Chondrocyte (in vitro differentiated cells): ENCODE data around the gene MAPK8IP1. TPM values are rescaled to one million over a fixed set of nuclear protein-coding genes. Genes with fewer than 3 reads are reported as not detected.
A peak's percentile ranks its signal among the peaks of the same experiment; 100 is the strongest.

ENCODE experiments used
- DNase-seq: peaks from one replicate; pipeline ENCODE4 v3.0.0; 2021; ENCODE audit warnings: mixed read lengths, low spot score
- H3K27ac Mint-ChIP-seq: one replicate; pipeline ENCODE4 v1.8.0; 2021; ENCODE audit warnings: mild to moderate bottlenecking, moderate library complexity, mixed read lengths; ENCODE audit not compliant: unreplicated experiment
- H3K27me3 Mint-ChIP-seq: 2 replicates; pipeline ENCODE4 v1.8.0; 2021; ENCODE audit warnings: low read depth, mixed read lengths
- H3K36me3 Mint-ChIP-seq: 2 replicates; pipeline ENCODE4 v1.8.0; 2021; ENCODE audit warnings: low read depth, mixed read lengths
- H3K4me1 Mint-ChIP-seq: 2 replicates; pipeline ENCODE4 v1.8.0; 2021; ENCODE audit warnings: low read depth, mild to moderate bottlenecking, mixed read lengths
- H3K4me3 Mint-ChIP-seq: one replicate; pipeline ENCODE4 v1.8.0; 2021; ENCODE audit warnings: mild to moderate bottlenecking, moderate library complexity, mixed read lengths; ENCODE audit not compliant: unreplicated experiment
- H3K9me3 Mint-ChIP-seq: 2 replicates; pipeline ENCODE4 v1.8.0; 2021; ENCODE audit warnings: low read depth, mixed read lengths
- total RNA-seq: library from RNA; stranded (reverse); gene quantifications from 3 replicates; pipeline ENCODE4 v1.2.1, GENCODE V29; 2021
- TF ChIP-seq, protein P1 (sequence below): fragments of 200-600 bp; sonication (generic); IDR thresholded peaks from 2 replicates; pipeline ENCODE4 v1.5.0; 2021; ENCODE audit warnings: antibody characterized with exemption, mild to moderate bottlenecking, moderate library complexity

The MAPK8IP1 gene
- total RNA-seq, 1 donor from 2014 or later, result 9.6 TPM

DNA sequence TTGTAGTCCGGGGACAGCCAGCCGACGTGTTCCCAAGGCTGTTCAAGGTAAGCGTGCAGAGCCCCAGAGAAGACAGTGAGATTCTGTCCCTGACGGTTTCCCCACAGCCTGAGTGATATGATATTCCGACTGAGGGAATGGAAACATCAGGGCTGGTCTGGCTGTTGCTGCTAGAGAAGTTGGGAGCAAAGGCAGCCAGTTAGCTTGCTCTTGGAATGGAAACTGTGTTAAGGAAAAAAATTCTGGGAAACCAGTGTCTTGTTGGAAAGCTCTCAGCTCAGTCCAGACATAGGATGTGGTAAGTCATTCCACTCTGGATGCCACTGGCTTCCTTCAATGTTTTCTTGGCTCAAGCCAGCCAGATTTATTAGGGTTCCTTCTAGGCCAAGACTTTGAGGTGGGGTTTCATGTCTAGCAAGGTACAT lies 29.4 kb upstream of the MAPK8IP1 start:
- no peaks in the 10 kb centered on the region for H3K27me3 Mint-ChIP-seq
- TF ChIP-seq, protein P1, sequence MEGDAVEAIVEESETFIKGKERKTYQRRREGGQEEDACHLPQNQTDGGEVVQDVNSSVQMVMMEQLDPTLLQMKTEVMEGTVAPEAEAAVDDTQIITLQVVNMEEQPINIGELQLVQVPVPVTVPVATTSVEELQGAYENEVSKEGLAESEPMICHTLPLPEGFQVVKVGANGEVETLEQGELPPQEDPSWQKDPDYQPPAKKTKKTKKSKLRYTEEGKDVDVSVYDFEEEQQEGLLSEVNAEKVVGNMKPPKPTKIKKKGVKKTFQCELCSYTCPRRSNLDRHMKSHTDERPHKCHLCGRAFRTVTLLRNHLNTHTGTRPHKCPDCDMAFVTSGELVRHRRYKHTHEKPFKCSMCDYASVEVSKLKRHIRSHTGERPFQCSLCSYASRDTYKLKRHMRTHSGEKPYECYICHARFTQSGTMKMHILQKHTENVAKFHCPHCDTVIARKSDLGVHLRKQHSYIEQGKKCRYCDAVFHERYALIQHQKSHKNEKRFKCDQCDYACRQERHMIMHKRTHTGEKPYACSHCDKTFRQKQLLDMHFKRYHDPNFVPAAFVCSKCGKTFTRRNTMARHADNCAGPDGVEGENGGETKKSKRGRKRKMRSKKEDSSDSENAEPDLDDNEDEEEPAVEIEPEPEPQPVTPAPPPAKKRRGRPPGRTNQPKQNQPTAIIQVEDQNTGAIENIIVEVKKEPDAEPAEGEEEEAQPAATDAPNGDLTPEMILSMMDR, result no peak
- H3K27ac Mint-ChIP-seq, result peak overlapping the region; percentile 59
- H3K4me1 Mint-ChIP-seq, result peaks cover 35% of the 10 kb centered on the region
- DNase-seq, result no peak
- H3K4me3 Mint-ChIP-seq, result no peak overlapping the region
- no peaks in the 10 kb centered on the region for H3K9me3 Mint-ChIP-seq
- peaks cover 8% of the 10 kb centered on the region for H3K36me3 Mint-ChIP-seq

DNA sequence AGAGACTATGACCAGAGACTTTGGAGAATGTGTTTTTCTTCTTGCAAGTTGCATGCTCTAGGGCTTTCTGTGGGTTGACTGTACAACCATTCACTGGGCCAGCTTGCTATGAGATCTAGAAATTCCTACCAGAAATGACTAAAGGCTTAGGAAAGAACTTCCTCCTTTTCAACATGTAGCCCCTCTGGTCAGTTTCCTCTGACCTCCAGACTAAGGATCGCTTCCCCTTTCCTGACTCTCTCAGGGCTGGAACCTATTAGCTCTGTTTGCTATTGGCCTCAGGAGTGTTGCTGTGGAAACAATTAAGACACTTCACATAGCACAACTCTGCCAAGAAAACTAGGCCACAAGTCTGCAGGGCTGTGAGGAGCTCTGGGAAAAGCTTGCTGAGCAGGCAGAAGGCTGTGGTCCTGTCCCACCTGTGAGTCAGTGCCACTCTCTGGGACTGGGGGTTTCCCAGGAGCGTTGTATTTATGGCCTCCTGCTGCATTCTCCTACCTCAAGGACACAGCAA lies 27.4 kb upstream of the MAPK8IP1 start:
- no peak for DNase-seq
- Mint-ChIP-seq H3K4me1 (peaks cover 35% of the 10 kb centered on the region), H3K27me3 (no peaks in the 10 kb centered on the region), H3K27ac (peak overlapping the region; percentile 80), H3K9me3 (no peaks in the 10 kb centered on the region), H3K4me3 (no peak overlapping the region), H3K36me3 (peaks cover 23% of the 10 kb centered on the region)
- TF ChIP-seq, protein P1, result no peak

DNA sequence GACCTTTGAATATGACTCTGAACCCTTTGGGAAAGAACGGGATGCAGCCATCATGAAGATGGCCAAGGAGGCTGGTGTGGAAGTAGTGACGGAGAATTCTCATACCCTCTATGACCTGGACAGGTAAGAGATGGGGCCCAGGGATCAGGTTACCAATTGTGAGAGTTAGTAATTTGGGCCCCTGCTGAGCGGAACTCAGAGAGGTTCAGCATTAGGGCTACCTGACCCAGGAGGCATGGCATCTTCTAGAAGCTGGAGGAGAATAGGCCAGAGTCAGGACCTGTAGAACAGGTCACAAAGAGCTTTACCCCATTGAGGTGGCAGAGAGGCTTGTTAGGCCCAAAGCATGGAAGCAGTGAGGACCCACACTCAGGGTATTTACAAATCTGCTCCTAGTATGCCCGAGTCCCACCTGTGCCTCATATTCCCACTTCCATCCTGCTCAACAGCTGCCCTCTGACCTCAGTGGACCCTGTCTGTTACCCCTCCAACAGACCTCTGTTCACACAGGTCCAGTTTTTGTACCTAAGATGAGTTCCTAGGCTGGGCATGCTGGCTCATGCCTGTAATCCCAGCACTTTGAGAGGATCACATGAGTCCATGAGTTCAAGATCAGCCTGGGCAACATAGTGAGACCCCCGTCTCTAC lies 26.6 kb upstream of the MAPK8IP1 start:
- no peak for DNase-seq
- Mint-ChIP-seq H3K4me3 (no peak overlapping the region), H3K27ac (peak overlapping the region; percentile 92), H3K36me3 (peaks cover 24% of the 10 kb centered on the region), H3K9me3 (no peaks in the 10 kb centered on the region), H3K27me3 (no peaks in the 10 kb centered on the region), H3K4me1 (peaks cover 35% of the 10 kb centered on the region)
- TF ChIP-seq, protein P1, result no peak

DNA sequence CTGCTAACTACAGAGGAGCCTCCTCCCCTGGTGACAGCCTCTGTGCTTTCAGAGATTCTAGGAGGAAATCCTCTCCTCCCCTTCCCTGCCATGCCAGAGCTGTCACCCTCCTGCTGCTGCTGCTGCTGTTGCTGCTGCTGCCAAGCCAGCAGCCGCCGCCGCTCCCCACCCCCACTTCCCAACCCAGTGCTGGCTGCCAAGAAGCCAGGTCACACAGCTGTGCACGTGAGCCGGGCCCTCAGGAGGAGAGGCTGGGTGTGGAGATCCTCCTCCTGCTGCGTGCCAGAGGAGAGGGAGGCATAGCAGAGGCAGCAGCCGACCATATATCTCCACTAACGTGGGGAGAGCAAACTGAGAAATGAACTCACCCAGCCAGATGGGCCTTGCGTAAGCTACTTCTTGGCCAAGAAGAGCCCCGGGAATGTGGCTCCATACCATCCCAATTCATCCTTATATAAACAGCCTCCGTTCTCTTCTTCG lies 25.8 kb upstream of the MAPK8IP1 start:
- H3K9me3 Mint-ChIP-seq, result no peaks in the 10 kb centered on the region
- peaks cover 24% of the 10 kb centered on the region for H3K36me3 Mint-ChIP-seq
- peak overlapping the region; percentile 92 for H3K27ac Mint-ChIP-seq
- H3K4me3 Mint-ChIP-seq, result no peak overlapping the region
- H3K4me1 Mint-ChIP-seq, result peaks cover 35% of the 10 kb centered on the region
- TF ChIP-seq, protein P1, result no peak
- peak; percentile 98 for DNase-seq
- no peaks in the 10 kb centered on the region for H3K27me3 Mint-ChIP-seq

DNA sequence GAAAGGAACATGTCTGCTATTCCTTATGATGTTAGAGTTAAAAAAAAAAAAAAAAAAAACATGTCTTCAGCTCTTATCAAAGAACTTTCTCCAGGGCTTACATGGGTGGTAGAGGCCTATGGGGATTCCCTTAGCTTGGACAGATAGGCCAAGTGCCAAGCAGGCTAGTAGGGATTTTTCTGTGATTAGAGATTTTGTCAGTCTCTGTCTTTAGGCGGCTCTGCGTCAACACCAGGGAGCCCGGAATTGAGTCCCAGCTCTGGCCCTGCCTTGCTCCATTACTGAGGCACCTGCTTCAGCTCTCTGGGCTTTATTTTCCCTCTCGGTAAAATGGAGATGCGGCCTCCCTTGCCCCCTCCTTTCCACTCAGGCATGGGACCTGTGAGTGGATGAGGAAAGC lies 25.1 kb upstream of the MAPK8IP1 start:
- peaks cover 24% of the 10 kb centered on the region for H3K36me3 Mint-ChIP-seq
- TF ChIP-seq, protein P1, result no peak
- H3K4me1 Mint-ChIP-seq, result peaks cover 35% of the 10 kb centered on the region
- peak overlapping the region; percentile 92 for H3K27ac Mint-ChIP-seq
- no peaks in the 10 kb centered on the region for H3K27me3 Mint-ChIP-seq
- DNase-seq, result no peak
- H3K4me3 Mint-ChIP-seq, result no peak overlapping the region
- H3K9me3 Mint-ChIP-seq, result no peaks in the 10 kb centered on the region
